Central memory CD4-positive, alpha-beta T cell (primary cell): ENCODE measurements around the gene SHROOM2.
A peak's percentile ranks its signal among the peaks of the same experiment; 100 is the strongest.

Experiments
- DNase-seq: peaks from one replicate; pipeline ENCODE4 v3.0.0; 2022

SHROOM2 gene

GRCh38 chrX:9955506-9955905 is 169.3 kb downstream of the SHROOM2 start:
- no peak for DNase-seq

- DNase-seq, result no peak
Measured at GRCh38 chrX:9957743-9958142, 171.5 kb downstream of the SHROOM2 start.

- DNase-seq, result no peak
Measured at GRCh38 chrX:9958183-9958582, 172.0 kb downstream of the SHROOM2 start.

- DNase-seq, result no peak
Measured at GRCh38 chrX:9961750-9962149, 175.5 kb downstream of the SHROOM2 start.

GRCh38 chrX:9966775-9967408 is 180.7 kb downstream of the SHROOM2 start, which contains the start of gene CLDN34:
Gene CLDN34 (plus strand): TSS chrX:9967358. CDS start chrX:9967358, 0 bp downstream.
- DNase-seq, result no peak

GRCh38 chrX:9977635-9978034 is 191.4 kb downstream of the SHROOM2 start:
- no peak for DNase-seq

- DNase-seq, result no peak
Measured at GRCh38 chrX:9980401-9980800, 194.2 kb downstream of the SHROOM2 start.

- DNase-seq, result no peak
Measured at GRCh38 chrX:9980927-9981326, 194.7 kb downstream of the SHROOM2 start.

- DNase-seq, result no peak
Measured at GRCh38 chrX:9983441-9983840, 197.2 kb downstream of the SHROOM2 start.

- no peak for DNase-seq
Measured at GRCh38 chrX:9983846-9984245, 197.6 kb downstream of the SHROOM2 start.

GRCh38 chrX:9988762-9989161 is 202.5 kb downstream of the SHROOM2 start:
- no peak for DNase-seq

- DNase-seq, result no peak
Measured at GRCh38 chrX:9992061-9992460, 205.8 kb downstream of the SHROOM2 start.

- no peak for DNase-seq
Measured at GRCh38 chrX:9992724-9993123, 206.5 kb downstream of the SHROOM2 start.

GRCh38 chrX:9995855-9996339 is 209.7 kb downstream of the SHROOM2 start:
- DNase-seq, result peak; percentile 68

GRCh38 chrX:9997041-9997440 is 210.8 kb downstream of the SHROOM2 start:
- DNase-seq, result no peak

GRCh38 chrX:9997524-9997923 is 211.3 kb downstream of the SHROOM2 start:
- no peak for DNase-seq
